ENCODE data around the gene NDNF. TPM values are rescaled to one million over a fixed set of nuclear protein-coding genes. Genes with fewer than 3 reads are reported as not detected.
A peak's percentile ranks its signal among the peaks of the same experiment; 100 is the strongest.

NDNF gene
- total RNA-seq, 1 experiment from 2014 or later = 0.22 TPM

DNA sequence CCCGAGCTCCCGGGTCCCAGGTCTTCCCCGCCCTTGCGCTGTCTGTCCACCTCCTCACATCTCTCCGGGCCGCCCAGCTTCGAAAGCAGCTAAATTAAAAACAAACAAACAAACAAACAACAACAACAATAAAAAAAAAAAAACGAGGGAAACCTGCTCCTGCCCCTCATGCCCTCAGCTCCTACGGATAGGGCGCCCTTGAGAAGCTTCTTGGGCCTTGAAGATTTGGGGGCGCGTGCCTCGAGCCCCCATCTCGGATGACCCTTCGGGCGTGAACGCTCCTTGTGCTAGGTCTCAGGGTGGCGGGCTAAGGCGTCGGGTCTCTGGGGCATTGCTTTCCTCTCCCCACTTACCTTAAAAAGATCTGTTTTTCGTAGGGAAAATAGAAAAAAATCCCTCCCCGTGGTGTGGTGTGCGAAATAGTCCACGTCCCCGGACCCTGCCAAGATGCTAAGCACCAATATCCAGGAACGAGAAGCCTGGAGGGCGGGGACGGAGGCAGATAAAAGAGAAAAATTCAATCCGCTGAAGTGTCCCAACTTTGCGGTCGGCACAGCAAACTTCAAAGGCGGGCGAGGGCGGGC lies 603 bp downstream of the NDNF start:
- H3K9me3 ChIP-seq (ENCODE audit: control insufficient read depth in 1 of 2, insufficient read depth in 1 of 2, low read depth in 1 of 2, low read length in 2 of 2) = no peaks in the 10 kb centered on the region
- no peaks in the 10 kb centered on the region for H3K9me2 ChIP-seq (ENCODE audit: insufficient read depth)
- H3K9ac ChIP-seq (ENCODE audit: low read length) = no peak overlapping the region
- intact Hi-C loops (cut with micrococcal nuclease) = no loop called here
- POLR2A ChIA-PET = no interaction called here
- 0 out of 2 replicates have a peak, but pooled peaks cover 5% of the 10 kb centered on the region for H3K27me3 ChIP-seq (ENCODE audit: insufficient read depth, low read length)
- H2AFZ ChIP-seq (ENCODE audit: low read depth, low read length, poor library complexity, severe bottlenecking) = peak overlapping the region; percentile 95
- TF ChIP-seq, protein P1, sequence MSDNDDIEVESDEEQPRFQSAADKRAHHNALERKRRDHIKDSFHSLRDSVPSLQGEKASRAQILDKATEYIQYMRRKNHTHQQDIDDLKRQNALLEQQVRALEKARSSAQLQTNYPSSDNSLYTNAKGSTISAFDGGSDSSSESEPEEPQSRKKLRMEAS (IDR thresholded peaks at IDR 0.05) = no peak
- TF ChIP-seq RAD21 (IDR thresholded peaks at IDR 0.05; ENCODE audit: low read depth) (no peak), TCF7L2 (IDR thresholded peaks at IDR 0.05; ENCODE audit: borderline replicate concordance, extremely low read depth, insufficient read depth, insufficient read length) (peak; percentile 96)
- peak overlapping the region; percentile 38 to 57 for H3K4me3 ChIP-seq (replicated peaks in 1 of 2; ENCODE audit: low read depth in 1 of 2, low read length in 2 of 2)
- no peaks in the 10 kb centered on the region for H3K36me3 ChIP-seq (ENCODE audit: control insufficient read depth in 1 of 2, insufficient read depth in 2 of 2, low read length in 2 of 2)
- no peak for ATAC-seq
- no TSS peak for BruUV-seq (replicated peaks)
- no peaks in the 10 kb centered on the region for H4K20me1 ChIP-seq (ENCODE audit: insufficient read depth)
- peak overlapping the region; percentile 83 for H3K4me2 ChIP-seq (ENCODE audit: low read length)
- no peak for DNase-seq (ENCODE audit: low read depth, low spot score)
- no peak overlapping the region for H3K27ac ChIP-seq (ENCODE audit: low read depth, low read length)
- RAD21 ChIA-PET (ENCODE audit: low non-redundant PET in 1 of 2, low total read pairs in 2 of 2, uncharacterized antibody in 2 of 2, unreplicated experiment in 2 of 2) = no interaction called here
- CTCF ChIA-PET = no interaction called here
- peaks cover 0 to 12% of the 10 kb centered on the region in 2 experiments; a peak in 3 of 4 replicates for H3K4me1 ChIP-seq (ENCODE audit: control insufficient read depth in 1 of 2, insufficient read depth in 2 of 2, low read length in 2 of 2)
- no peaks in the 10 kb centered on the region for H3K79me2 ChIP-seq (ENCODE audit: insufficient read depth, low read length)

DNA sequence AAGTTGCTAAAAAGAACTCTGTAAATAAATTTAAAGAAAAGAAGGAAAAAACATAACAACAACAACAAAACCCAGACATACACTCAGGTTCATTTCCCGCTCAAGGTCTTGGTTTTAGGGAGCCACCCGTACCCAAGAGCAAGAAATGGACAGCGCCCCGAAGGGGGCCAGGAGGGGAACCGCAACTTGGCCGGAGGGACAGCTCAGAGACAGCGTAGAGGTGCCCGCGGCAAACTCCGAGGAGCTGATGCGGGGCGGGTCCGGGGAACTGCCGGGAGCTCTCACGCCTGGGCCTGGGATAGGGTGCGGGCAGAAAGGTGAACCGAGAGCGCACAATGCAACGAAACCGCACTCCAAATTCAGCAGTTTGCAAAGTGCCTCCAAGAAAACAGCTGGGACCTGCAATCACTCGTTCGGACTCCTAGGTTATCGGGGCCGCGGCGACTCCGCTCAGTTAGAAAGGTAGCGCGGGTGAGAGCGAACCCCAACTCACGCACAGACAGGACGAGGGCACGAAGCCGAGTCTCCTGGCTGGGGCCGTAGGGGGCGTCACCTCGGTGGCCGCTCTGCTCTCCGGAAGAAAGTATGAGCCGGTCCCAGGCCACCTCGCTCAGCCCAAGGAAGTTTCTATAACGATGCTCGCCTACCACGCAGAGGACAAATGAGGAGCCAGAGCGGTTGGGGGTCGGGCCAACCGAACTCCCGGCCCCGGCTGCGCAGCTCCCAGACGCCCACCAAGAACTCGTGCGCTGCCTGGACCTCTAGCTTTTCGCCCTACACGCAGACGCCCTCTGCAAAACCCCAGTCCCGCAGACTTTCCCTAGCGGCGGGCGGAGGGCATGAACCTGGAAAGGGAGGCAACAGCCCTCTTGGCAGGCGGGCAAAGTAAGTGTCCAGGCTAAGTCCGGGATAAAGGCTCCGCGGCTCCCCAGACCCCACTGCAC lies 1.4 kb downstream of the NDNF start:
- CTCF ChIA-PET = no interaction called here
- POLR2A ChIA-PET = no interaction called here
- no TSS peak for BruUV-seq (replicated peaks)
- Histone ChIP-seq H3K36me3 (ENCODE audit: control insufficient read depth in 1 of 2, insufficient read depth in 2 of 2, low read length in 2 of 2) (no peaks in the 10 kb centered on the region), H2AFZ (ENCODE audit: low read depth, low read length, poor library complexity, severe bottlenecking) (peak overlapping the region; percentile 95), H3K27me3 (ENCODE audit: insufficient read depth, low read length) (0 out of 2 replicates have a peak, but pooled peaks cover 5% of the 10 kb centered on the region), H3K9ac (ENCODE audit: low read length) (no peak overlapping the region), H3K79me2 (ENCODE audit: insufficient read depth, low read length) (no peaks in the 10 kb centered on the region), H4K20me1 (ENCODE audit: insufficient read depth) (no peaks in the 10 kb centered on the region), H3K27ac (ENCODE audit: low read depth, low read length) (no peak overlapping the region), H3K4me1 (ENCODE audit: control insufficient read depth in 1 of 2, insufficient read depth in 2 of 2, low read length in 2 of 2) (peaks cover 0 to 12% of the 10 kb centered on the region in 2 experiments; a peak in 3 of 4 replicates), H3K9me3 (ENCODE audit: control insufficient read depth in 1 of 2, insufficient read depth in 1 of 2, low read depth in 1 of 2, low read length in 2 of 2) (no peaks in the 10 kb centered on the region), H3K4me3 (replicated peaks in 1 of 2; ENCODE audit: low read depth in 1 of 2, low read length in 2 of 2) (no peak overlapping the region), H3K9me2 (ENCODE audit: insufficient read depth) (no peaks in the 10 kb centered on the region), H3K4me2 (ENCODE audit: low read length) (peak overlapping the region; percentile 83)
- RAD21 ChIA-PET (ENCODE audit: low non-redundant PET in 1 of 2, low total read pairs in 2 of 2, uncharacterized antibody in 2 of 2, unreplicated experiment in 2 of 2) = no interaction called here
- DNase-seq (ENCODE audit: low read depth, low spot score) (no peak), ATAC-seq (no peak)
- intact Hi-C loops (cut with micrococcal nuclease) = no loop called here
- TF ChIP-seq, protein P2, sequence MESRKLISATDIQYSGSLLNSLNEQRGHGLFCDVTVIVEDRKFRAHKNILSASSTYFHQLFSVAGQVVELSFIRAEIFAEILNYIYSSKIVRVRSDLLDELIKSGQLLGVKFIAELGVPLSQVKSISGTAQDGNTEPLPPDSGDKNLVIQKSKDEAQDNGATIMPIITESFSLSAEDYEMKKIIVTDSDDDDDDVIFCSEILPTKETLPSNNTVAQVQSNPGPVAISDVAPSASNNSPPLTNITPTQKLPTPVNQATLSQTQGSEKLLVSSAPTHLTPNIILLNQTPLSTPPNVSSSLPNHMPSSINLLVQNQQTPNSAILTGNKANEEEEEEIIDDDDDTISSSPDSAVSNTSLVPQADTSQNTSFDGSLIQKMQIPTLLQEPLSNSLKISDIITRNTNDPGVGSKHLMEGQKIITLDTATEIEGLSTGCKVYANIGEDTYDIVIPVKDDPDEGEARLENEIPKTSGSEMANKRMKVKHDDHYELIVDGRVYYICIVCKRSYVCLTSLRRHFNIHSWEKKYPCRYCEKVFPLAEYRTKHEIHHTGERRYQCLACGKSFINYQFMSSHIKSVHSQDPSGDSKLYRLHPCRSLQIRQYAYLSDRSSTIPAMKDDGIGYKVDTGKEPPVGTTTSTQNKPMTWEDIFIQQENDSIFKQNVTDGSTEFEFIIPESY (IDR thresholded peaks at IDR 0.05; ENCODE audit: extremely low read depth, insufficient replicate concordance, low read length) = no peak
- TF ChIP-seq ZFX (IDR thresholded peaks at IDR 0.05) (no peak), SIN3A (IDR thresholded peaks at IDR 0.05; ENCODE audit: low read depth) (no peak), YY1 (IDR thresholded peaks at IDR 0.05; ENCODE audit: extremely low read depth, insufficient replicate concordance, low read depth, low read length) (no peak), ZNF274 (IDR thresholded peaks at IDR 0.05; ENCODE audit: low read depth, low read length) (no peak), ELF1 (IDR thresholded peaks at IDR 0.05; ENCODE audit: borderline replicate concordance, low read depth) (no peak), POLR2A (IDR thresholded peaks at IDR 0.05; ENCODE audit: borderline replicate concordance, extremely low read depth, insufficient read depth, insufficient read length) (no peak), CBX3 (IDR thresholded peaks at IDR 0.05; ENCODE audit: low read depth) (no peak), CEBPB (IDR thresholded peaks at IDR 0.05; ENCODE audit: low read depth) (no peak), SP1 (IDR thresholded peaks at IDR 0.05; ENCODE audit: low read depth) (no peak), RAD21 (IDR thresholded peaks at IDR 0.05; ENCODE audit: low read depth) (no peak), EZH2phosphoT487 (IDR thresholded peaks at IDR 0.05; ENCODE audit: borderline replicate concordance) (no peak), EZH2 (IDR thresholded peaks at IDR 0.05) (no peak)
- TF ChIP-seq, protein P3, sequence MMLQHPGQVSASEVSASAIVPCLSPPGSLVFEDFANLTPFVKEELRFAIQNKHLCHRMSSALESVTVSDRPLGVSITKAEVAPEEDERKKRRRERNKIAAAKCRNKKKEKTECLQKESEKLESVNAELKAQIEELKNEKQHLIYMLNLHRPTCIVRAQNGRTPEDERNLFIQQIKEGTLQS (IDR thresholded peaks at IDR 0.05) = no peak

Measured in HCT116 (cell line).